Hematopoietic multipotent progenitor cell treated with erythropoietin and hydrocortisone succinate and interleukin-3 and kit ligand, for 8 days (in vitro differentiated cells): ENCODE results near the gene CD37.
A peak's percentile ranks its signal among the peaks of the same experiment; 100 is the strongest.
"Not testable (repeated sequence)": the region's sequence is repeated elsewhere in the genome, so short reads cannot be mapped to it uniquely, and the experiment has no call there.

Experiments
- DNase-seq: peaks from one replicate; pipeline ENCODE4 v3.0.0-alpha.2; 2015

The CD37 gene

GRCh38 chr19:49348305-49349189, 13.3 kb downstream of the CD37 start:
- DNase-seq, result no peak

- no peak for DNase-seq
Observed at GRCh38 chr19:49349567-49349966, 14.4 kb downstream of the CD37 start.

- no peak for DNase-seq
Observed at GRCh38 chr19:49355909-49356353, 20.7 kb downstream of the CD37 start.

GRCh38 chr19:49356382-49356781, 21.2 kb downstream of the CD37 start:
- DNase-seq, result no peak

GRCh38 chr19:49357186-49357585, 22.0 kb downstream of the CD37 start:
- DNase-seq, result no peak

GRCh38 chr19:49359851-49360820, 24.9 kb downstream of the CD37 start:
- DNase-seq, result no peak

GRCh38 chr19:49361438-49362047, 26.3 kb downstream of the CD37 start:
- no peak for DNase-seq

GRCh38 chr19:49362048-49362928, 27.1 kb downstream of the CD37 start, which contains the start of gene TEAD2:
Gene TEAD2 (minus strand): TSS chr19:49362416. CDS start chr19:49360075, 2,341 bp downstream.
- DNase-seq, result no peak

- DNase-seq, result no peak
Observed at GRCh38 chr19:49362929-49363267, 27.7 kb downstream of the CD37 start.

GRCh38 chr19:49363268-49364082, 28.3 kb downstream of the CD37 start, which contains the start of gene DKKL1:
Gene DKKL1 (plus strand): TSS chr19:49363877. CDS start chr19:49363999, 122 bp downstream.
- DNase-seq, result peak; percentile 97

- no peak for DNase-seq
Observed at GRCh38 chr19:49364083-49364737, 29.0 kb downstream of the CD37 start.

GRCh38 chr19:49366110-49366509, 30.9 kb downstream of the CD37 start:
- no peak for DNase-seq

- DNase-seq, result no peak
Observed at GRCh38 chr19:49368711-49369358, 33.6 kb downstream of the CD37 start.

- DNase-seq, result no peak
Observed at GRCh38 chr19:49371184-49371583, 36.0 kb downstream of the CD37 start.

- not testable (repeated sequence) for DNase-seq
Observed at GRCh38 chr19:49373174-49373573, 38.0 kb downstream of the CD37 start.

GRCh38 chr19:49374665-49375434, 39.6 kb downstream of the CD37 start:
- no peak for DNase-seq

GRCh38 chr19:49378512-49378911, 43.3 kb downstream of the CD37 start:
- no peak for DNase-seq

GRCh38 chr19:49380391-49380790, 45.2 kb downstream of the CD37 start:
- DNase-seq, result no peak

- no peak for DNase-seq
Observed at GRCh38 chr19:49382639-49383038, 47.4 kb downstream of the CD37 start.
